ENCODE measurements around the gene MIB1. TPM values are rescaled to one million over a fixed set of nuclear protein-coding genes. Genes with fewer than 3 reads are reported as not detected.

MIB1 gene
- total RNA-seq, 3 donors from 2014 or later (not counting 1 experiment from before 2014, with no cell fraction given) = 27.5 to 38.4 (median 35.6) TPM

- 100% methylated on average over 1 of the region's 2 CpGs for WGBS (ENCODE audit: insufficient coverage)
- no peak for ATAC-seq
- Histone ChIP-seq H3K9me3 (ENCODE audit: control insufficient read depth, insufficient read depth, low read length) (no peaks in the 10 kb centered on the region), H3K4me3 (ENCODE audit: low read length) (no peak overlapping the region), H3K27ac (ENCODE audit: low read length) (no peak overlapping the region), H3K36me3 (ENCODE audit: control insufficient read depth, insufficient read depth, low read length) (peaks cover 9% of the 10 kb centered on the region), H3K4me1 (ENCODE audit: control insufficient read depth, insufficient read depth, low read length) (peaks cover 4% of the 10 kb centered on the region), H3K27me3 (ENCODE audit: control insufficient read depth, insufficient read depth, low read length) (no peaks in the 10 kb centered on the region)
- Mint-ChIP-seq H3K4me3 (peak overlapping the region; percentile 21), H3K9me3 (no peaks in the 10 kb centered on the region), H3K27ac (no peak overlapping the region), H3K4me1 (peaks cover 30 to 32% of the 10 kb centered on the region in 2 donors), H3K27me3 (ENCODE audit: low read depth in 2 of 2) (no peaks in the 10 kb centered on the region), H3K36me3 (no peaks in the 10 kb centered on the region)
- no peak for DNase-seq
- TF ChIP-seq CTCF (IDR thresholded peaks at IDR 0.05) = no peak
- intact Hi-C loops (cut with micrococcal nuclease) = no loop called here
These were observed 39.0 kb upstream of the MIB1 start for GRCh38 chr18:21701621-21702020.

- Histone ChIP-seq H3K27ac (ENCODE audit: low read length) (no peak overlapping the region), H3K9me3 (ENCODE audit: control insufficient read depth, insufficient read depth, low read length) (no peaks in the 10 kb centered on the region), H3K36me3 (ENCODE audit: control insufficient read depth, insufficient read depth, low read length) (peaks cover 8% of the 10 kb centered on the region), H3K4me3 (ENCODE audit: low read length) (no peak overlapping the region), H3K27me3 (ENCODE audit: control insufficient read depth, insufficient read depth, low read length) (no peaks in the 10 kb centered on the region), H3K4me1 (ENCODE audit: control insufficient read depth, insufficient read depth, low read length) (peaks cover 4% of the 10 kb centered on the region)
- no peak for TF ChIP-seq CTCF (IDR thresholded peaks at IDR 0.05)
- Mint-ChIP-seq H3K9me3 (no peaks in the 10 kb centered on the region), H3K27me3 (ENCODE audit: low read depth in 2 of 2) (no peaks in the 10 kb centered on the region), H3K27ac (peak overlapping the region; percentile 85 to 90), H3K4me1 (peaks cover 30 to 32% of the 10 kb centered on the region in 2 donors), H3K4me3 (peak overlapping the region; percentile 91), H3K36me3 (no peaks in the 10 kb centered on the region)
- DNase-seq (no peak), ATAC-seq (no peak)
- intact Hi-C loops (cut with micrococcal nuclease) = no loop called here
- 40% methylated on average over 1 of the region's 5 CpGs for WGBS (ENCODE audit: insufficient coverage)
These were observed 38.0 kb upstream of the MIB1 start for GRCh38 chr18:21702602-21703001.

- WGBS (ENCODE audit: insufficient coverage) = 0% methylated on average over 17 of the region's 17 CpGs
- Mint-ChIP-seq H3K36me3 (no peaks in the 10 kb centered on the region), H3K4me1 (peaks cover 30 to 32% of the 10 kb centered on the region in 2 donors), H3K27ac (peak overlapping the region; percentile 85 to 90), H3K27me3 (ENCODE audit: low read depth in 2 of 2) (no peaks in the 10 kb centered on the region), H3K4me3 (peak overlapping the region; percentile 91), H3K9me3 (no peaks in the 10 kb centered on the region)
- no peak for TF ChIP-seq CTCF (IDR thresholded peaks at IDR 0.05)
- H3K4me3 ChIP-seq (ENCODE audit: low read length) = peak overlapping the region; percentile 67
- peaks cover 4% of the 10 kb centered on the region for H3K4me1 ChIP-seq (ENCODE audit: control insufficient read depth, insufficient read depth, low read length)
- peak overlapping the region; percentile 78 for H3K27ac ChIP-seq (ENCODE audit: low read length)
- H3K36me3 ChIP-seq (ENCODE audit: control insufficient read depth, insufficient read depth, low read length) = peaks cover 6% of the 10 kb centered on the region
- ATAC-seq (peak in 2 of 3 donors; percentile 0 to 1), DNase-seq (peak in 1 of 2 donors; percentile 54)
- H3K27me3 ChIP-seq (ENCODE audit: control insufficient read depth, insufficient read depth, low read length) = no peaks in the 10 kb centered on the region
- intact Hi-C loops (cut with micrococcal nuclease) = no loop called here
- H3K9me3 ChIP-seq (ENCODE audit: control insufficient read depth, insufficient read depth, low read length) = no peaks in the 10 kb centered on the region
These were observed 37.3 kb upstream of the MIB1 start for GRCh38 chr18:21703241-21703820.

Measured in natural killer cell (primary cell).